SH-SY5Y (cell line): ENCODE data around the gene DST.

Source experiments
- GATA2 ChIP-seq: IDR thresholded peaks from 2 replicates; pipeline ENCODE4 v1.6.1; 2011; ENCODE audit warnings: mild to moderate bottlenecking, low read depth, low read length
- GATA3 ChIP-seq: IDR thresholded peaks from 2 replicates; pipeline ENCODE4 v1.6.1; 2011; ENCODE audit warnings: low read depth, mild to moderate bottlenecking, low read length, moderate library complexity

- TF ChIP-seq GATA2 (no peak), GATA3 (no peak)
Measured at GRCh38 chr6:56581296-56581925, 61.3 kb downstream of the DST start.
